Immature natural killer cell (primary cell): ENCODE data around the gene SELENOV. TPM values are rescaled to one million over a fixed set of nuclear protein-coding genes. Genes with fewer than 3 reads are reported as not detected.
A peak's percentile ranks its signal among the peaks of the same experiment; 100 is the strongest.

Source experiments
- DNase-seq, 3 donors: peaks; one replicate each; pipeline ENCODE4 v3.0.0; 2022; ENCODE audit warnings: mixed read lengths in 1 of 3
- H3K27ac Mint-ChIP-seq, 6 donors: one replicate each; pipeline ENCODE4 v1.8.0; 2020; ENCODE audit warnings: mixed read lengths in 6 of 6, mild to moderate bottlenecking in 5 of 6, inconsistent platforms in 4 of 6, moderate library complexity in 3 of 6
- H3K27me3 Mint-ChIP-seq, 3 donors: one replicate each; pipeline ENCODE4 v1.8.0; 2020 to 2021; ENCODE audit warnings: low read depth in 3 of 3, mild to moderate bottlenecking in 3 of 3, mixed read lengths in 3 of 3, moderate library complexity in 3 of 3, inconsistent platforms in 1 of 3
- H3K36me3 Mint-ChIP-seq, 3 donors: one replicate each; pipeline ENCODE4 v1.8.0; 2020; ENCODE audit warnings: mixed read lengths in 3 of 3, inconsistent platforms in 2 of 3, mild to moderate bottlenecking in 2 of 3
- H3K4me1 Mint-ChIP-seq, 2 donors: one replicate each; pipeline ENCODE4 v1.8.0; 2020; ENCODE audit warnings: inconsistent platforms in 2 of 2, mild to moderate bottlenecking in 2 of 2, mixed read lengths in 2 of 2, moderate library complexity in 1 of 2
- H3K4me3 Mint-ChIP-seq, 5 donors: one replicate each; pipeline ENCODE4 v1.8.0; 2020; ENCODE audit warnings: mild to moderate bottlenecking in 5 of 5, mixed read lengths in 5 of 5, inconsistent platforms in 3 of 5, moderate library complexity in 3 of 5
- H3K9me3 Mint-ChIP-seq, 6 donors: one replicate each; pipeline ENCODE4 v1.8.0; 2020; ENCODE audit warnings: mild to moderate bottlenecking in 6 of 6, mixed read lengths in 6 of 6, inconsistent platforms in 4 of 6, moderate library complexity in 3 of 6
- polyA plus RNA-seq, 3 donors: library from polyadenylated mRNA; unstranded; fragments of 300-500 nt; fragmentation: Illumina TruSeq; gene quantifications; one replicate each; pipeline ENCODE4 v1.2.3, GENCODE V29; 2021

The SELENOV gene
- polyA plus RNA-seq, 3 donors from 2014 or later: not detected

DNA sequence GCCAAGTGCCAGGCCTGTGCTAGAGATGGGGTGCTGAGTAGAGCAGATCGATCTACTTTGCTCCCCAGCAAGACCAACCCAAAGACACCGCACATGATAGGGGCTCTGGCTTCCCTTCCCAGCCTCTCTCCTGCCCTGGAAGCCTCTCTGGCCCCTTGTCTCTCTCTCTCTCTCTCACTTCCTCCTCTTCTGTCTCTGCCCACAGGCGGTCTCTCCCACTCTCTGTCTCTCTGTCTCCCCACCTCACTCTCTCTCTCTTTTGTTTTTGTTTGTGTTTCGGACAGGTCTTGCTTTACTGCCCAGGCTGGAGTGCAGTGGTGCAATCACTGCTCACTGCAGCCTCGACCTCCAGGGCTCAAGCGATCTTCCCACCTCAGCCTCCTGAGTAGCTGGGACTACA, 1.3 kb downstream of the SELENOV start:
- Mint-ChIP-seq H3K9me3 (peaks cover 0 to 2% (median 0%) of the 10 kb centered on the region in 6 donors), H3K36me3 (peaks cover 0 to 5% (median 3%) of the 10 kb centered on the region in 3 donors), H3K27ac (no peak overlapping the region), H3K4me1 (peaks cover 7% of the 10 kb centered on the region in 2 donors), H3K4me3 (peak overlapping the region in 3 of 5 donors; percentile 18 to 56 (median 51)), H3K27me3 (peaks cover 13 to 36% (median 18%) of the 10 kb centered on the region in 3 donors)
- DNase-seq: no peak

DNA sequence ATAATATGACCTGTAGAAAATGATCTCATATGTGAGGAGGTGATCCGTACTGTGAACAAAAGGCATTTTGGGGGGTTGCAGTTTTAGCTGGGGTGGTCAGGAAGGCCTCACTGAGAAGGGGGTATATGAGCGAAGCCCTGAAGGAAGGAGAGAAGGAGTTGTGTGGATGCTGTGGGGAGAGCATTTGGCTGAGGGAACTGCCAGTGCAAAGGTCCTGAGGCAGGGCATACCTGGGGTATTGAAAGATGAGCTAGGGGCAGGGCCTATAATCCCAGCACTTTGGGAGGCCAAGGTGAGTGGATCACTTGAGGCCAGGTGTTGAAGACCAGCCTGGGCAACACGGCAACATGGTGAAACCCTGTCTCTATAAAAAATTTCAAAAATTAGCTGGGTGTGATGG, 2.5 kb downstream of the SELENOV start:
- Mint-ChIP-seq H3K4me1 (peaks cover 7% of the 10 kb centered on the region in 2 donors), H3K36me3 (peaks cover 0 to 5% (median 3%) of the 10 kb centered on the region in 3 donors), H3K27ac (no peak overlapping the region), H3K27me3 (peaks cover 13 to 31% (median 16%) of the 10 kb centered on the region in 3 donors), H3K4me3 (no peak overlapping the region), H3K9me3 (peaks cover 0 to 2% (median 0%) of the 10 kb centered on the region in 6 donors)
- DNase-seq: no peak

DNA sequence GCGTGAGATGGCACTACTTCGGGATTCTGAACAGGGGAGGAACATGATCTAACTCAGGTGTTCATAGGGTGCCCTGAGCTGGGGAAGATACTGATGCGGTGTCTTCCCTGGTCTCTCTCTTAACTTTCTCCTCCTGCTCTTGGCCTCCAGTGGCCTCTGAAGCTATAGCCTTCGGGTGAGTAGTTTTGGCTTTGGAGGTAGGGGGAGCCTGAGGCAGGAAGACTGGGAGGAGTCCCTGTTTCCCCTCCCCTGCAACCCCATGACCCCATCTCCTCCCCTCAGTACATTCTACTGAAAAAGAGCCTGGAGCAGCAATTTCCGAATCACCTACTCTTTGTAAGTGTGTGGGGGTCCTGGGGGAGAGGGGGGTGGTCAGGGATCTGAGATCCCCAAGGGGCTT, 3.5 kb downstream of the SELENOV start:
- Mint-ChIP-seq H3K27ac (no peak overlapping the region), H3K27me3 (peaks cover 11 to 25% (median 13%) of the 10 kb centered on the region in 3 donors), H3K4me1 (peaks cover 7% of the 10 kb centered on the region in 2 donors), H3K9me3 (peaks cover 0 to 2% (median 0%) of the 10 kb centered on the region in 6 donors), H3K4me3 (no peak overlapping the region), H3K36me3 (peaks cover 0 to 5% (median 3%) of the 10 kb centered on the region in 3 donors)
- no peak for DNase-seq

DNA sequence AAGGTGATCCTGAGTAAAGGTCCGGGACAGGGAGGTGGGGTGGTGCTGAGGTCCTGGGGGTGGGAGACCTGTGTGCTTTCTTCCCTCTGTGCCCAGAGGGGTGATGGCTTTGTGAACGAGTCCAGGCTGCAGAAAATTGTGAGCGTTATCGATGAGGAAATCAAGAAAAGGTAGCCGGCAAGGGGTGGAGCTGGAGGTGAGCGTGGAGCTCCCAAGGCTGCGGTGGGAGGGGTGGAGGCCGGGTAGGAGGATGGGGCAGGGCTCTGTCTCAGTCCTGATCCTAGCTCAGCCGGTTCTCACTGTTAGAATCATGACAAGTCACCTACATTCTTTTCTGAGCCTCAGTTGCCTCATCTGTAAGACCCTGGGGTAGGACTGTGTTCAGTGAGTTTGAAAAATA, 4.0 kb downstream of the SELENOV start:
- Mint-ChIP-seq H3K4me3 (no peak overlapping the region), H3K4me1 (peaks cover 7% of the 10 kb centered on the region in 2 donors), H3K27me3 (peaks cover 11 to 24% (median 12%) of the 10 kb centered on the region in 3 donors), H3K9me3 (peaks cover 0 to 2% (median 0%) of the 10 kb centered on the region in 6 donors), H3K36me3 (peaks cover 0 to 5% (median 3%) of the 10 kb centered on the region in 3 donors), H3K27ac (no peak overlapping the region)
- no peak for DNase-seq

DNA sequence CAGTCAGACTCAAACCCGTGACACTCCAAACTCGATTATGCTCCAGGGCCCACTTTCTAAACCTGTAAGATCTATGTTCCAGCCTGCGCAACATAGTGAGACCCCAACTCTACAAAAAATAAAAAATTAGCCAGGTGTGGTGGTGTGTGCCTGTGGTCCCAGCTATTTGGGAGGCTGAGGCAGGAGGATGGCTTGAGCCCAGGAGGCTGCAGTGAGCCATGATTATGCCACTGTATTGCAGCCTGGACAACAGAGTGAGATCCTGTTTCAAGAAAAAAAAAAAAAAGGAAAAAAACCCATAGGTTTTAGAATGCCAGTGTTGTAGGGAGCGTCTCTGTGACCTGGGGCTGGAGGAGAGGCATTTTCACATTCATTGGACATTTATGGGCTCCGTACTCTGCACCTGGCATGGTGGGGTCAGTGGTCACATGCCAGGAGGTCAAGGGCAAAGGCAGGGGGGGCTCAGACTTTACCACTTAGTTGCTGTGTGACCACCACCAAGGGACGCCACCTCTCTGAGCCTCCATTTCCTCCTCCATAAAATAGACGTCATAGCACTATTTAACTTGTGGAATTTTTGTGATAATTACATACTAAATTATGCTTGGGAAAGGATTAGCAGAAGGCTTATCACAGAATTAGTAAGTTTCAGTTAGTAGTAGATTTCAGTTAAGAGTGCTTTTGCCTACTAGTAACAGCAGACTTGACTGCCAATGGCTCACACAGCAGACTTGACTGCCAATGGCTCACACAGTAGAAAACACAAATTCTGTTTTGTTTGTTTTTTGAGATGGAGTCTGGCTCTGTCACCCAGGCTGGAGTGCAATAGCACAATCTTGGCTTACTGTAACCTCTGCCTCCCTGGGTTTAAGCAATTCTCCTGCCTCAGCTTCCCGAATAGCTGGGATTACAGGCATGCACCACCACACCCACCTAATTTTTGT, 5.9 kb downstream of the SELENOV start:
- DNase-seq: no peak
- Mint-ChIP-seq H3K9me3 (peaks cover 0 to 2% (median 0%) of the 10 kb centered on the region in 6 donors), H3K36me3 (peaks cover 0 to 5% (median 3%) of the 10 kb centered on the region in 3 donors), H3K27me3 (peaks cover 7 to 15% (median 7%) of the 10 kb centered on the region in 3 donors), H3K4me1 (peaks cover 2 to 7% of the 10 kb centered on the region in 2 donors), H3K4me3 (no peak overlapping the region), H3K27ac (no peak overlapping the region)

DNA sequence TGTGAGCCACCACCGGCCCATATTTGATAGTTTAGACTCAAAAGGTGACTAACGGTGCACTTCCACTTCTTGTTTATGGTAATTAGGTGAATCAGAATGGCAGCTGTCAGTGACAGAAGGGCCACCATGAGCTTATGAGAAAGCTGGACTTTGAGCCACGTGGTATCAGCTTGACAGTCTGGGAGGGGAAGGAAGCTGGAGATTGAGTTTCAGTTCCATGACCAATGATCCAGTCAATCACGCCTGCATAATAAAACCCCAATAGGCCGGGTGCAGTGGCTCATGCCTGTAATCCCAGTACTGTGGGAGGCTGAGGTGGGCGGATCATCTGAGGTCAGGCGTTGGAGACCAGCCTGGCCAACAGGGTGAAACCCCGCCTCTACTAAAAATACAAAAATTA, 9.6 kb downstream of the SELENOV start:
- Mint-ChIP-seq H3K36me3 (peaks cover 0 to 4% (median 0%) of the 10 kb centered on the region in 3 donors), H3K4me3 (no peak overlapping the region), H3K27ac (no peak overlapping the region), H3K4me1 (peaks cover 0 to 6% of the 10 kb centered on the region in 2 donors), H3K9me3 (no peaks in the 10 kb centered on the region), H3K27me3 (no peaks in the 10 kb centered on the region)
- no peak for DNase-seq

DNA sequence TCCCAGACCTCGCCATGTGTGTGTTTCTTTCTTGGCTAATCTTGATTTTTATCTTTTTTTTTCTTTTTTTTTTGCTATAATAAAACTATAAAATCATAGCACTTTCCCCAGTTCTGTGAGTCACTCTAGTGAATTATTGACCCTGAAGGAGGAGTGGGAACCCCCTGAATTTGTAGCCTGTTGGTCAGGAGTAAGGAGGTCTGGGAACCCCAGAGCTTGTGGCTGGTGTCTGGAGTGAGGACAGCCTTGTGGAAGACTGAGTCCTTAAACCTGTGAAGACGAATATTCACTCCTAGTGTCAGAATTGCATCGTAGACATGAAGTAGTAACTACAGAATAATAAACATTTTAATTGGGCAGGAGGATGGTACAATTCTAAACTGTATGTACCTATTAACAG, 10.3 kb downstream of the SELENOV start:
- Mint-ChIP-seq H3K27me3 (no peaks in the 10 kb centered on the region), H3K4me3 (no peak overlapping the region), H3K4me1 (peaks cover 0 to 6% of the 10 kb centered on the region in 2 donors), H3K9me3 (no peaks in the 10 kb centered on the region), H3K36me3 (peaks cover 0 to 4% (median 0%) of the 10 kb centered on the region in 3 donors), H3K27ac (peak overlapping the region in 1 of 6 donors; percentile 34)
- no peak for DNase-seq

DNA sequence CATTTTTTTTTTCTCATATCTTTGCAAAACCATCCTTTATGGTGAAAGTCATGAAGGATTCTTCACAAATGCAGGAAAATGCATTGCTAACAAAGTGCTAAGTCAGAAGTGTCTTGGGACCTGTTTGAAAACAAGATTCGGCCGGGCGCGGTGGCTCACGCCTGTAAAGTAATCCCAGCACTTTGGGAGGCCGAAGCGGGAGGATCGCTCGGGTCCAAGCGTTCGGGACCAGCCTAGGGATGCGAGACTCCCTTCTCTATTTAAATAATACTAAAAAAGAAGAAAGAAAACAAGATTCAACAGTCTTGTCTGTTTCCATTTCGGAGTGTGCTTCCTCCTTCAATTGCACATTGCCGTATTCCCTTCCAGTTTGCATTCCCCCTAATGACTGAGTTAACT, 16.9 kb downstream of the SELENOV start:
- peak overlapping the region; percentile 64 to 89 (median 80) for H3K27ac Mint-ChIP-seq
- H3K36me3 Mint-ChIP-seq: peaks cover 0 to 4% (median 0%) of the 10 kb centered on the region in 3 donors
- no peaks in the 10 kb centered on the region for H3K9me3 Mint-ChIP-seq
- H3K4me1 Mint-ChIP-seq: peaks cover 17 to 31% of the 10 kb centered on the region in 2 donors
- no peak for DNase-seq
- H3K4me3 Mint-ChIP-seq: peak overlapping the region; percentile 91 to 95 (median 93)
- H3K27me3 Mint-ChIP-seq: peaks cover 3 to 8% (median 5%) of the 10 kb centered on the region in 3 donors

DNA sequence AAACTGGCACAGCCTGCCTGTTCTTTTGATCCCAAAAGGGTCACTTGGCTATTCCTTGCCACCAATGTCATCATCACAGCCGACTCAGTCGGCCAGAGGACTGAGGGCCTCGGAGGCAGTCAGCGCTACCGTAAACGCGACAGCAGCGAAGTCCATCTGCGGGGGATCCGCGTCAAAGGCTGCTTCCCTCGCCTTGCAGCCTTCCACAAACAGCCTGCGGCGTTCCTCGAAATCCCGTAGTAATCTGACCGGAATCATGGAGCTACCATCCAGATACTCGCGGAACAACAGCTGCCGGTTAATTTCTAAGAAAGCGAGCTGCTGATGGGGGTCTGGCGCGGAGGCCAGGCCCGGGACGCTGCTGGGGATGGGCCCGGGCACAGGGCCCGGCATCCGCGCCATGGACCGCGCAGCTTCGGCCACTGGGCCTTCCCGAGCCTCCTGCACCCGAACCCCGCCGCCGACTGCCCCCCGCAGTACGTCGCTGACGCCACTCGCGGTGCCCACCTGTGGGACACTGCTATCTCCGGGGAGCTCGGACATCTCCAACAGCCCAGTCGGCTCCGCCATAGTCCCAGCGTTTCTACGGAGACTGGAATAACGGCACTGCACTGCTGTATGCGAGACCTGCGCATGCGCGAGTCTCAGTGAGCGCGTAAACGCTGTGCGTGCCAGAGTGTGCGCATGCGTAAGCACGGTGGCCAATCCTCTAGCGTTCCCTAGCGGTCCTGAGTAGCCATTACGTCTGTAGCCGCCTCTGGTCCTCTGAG, 17.5 kb downstream of the SELENOV start, which contains the start of gene EID2B:
Gene EID2B, minus strand, starts transcription at position 620 of the 770 bp plus-strand sequence. Its CDS starts 50 bp downstream, at position 570.
- peak; percentile 95 to 96 (median 95) for DNase-seq
- H3K4me1 Mint-ChIP-seq: peaks cover 17 to 31% of the 10 kb centered on the region in 2 donors
- no peaks in the 10 kb centered on the region for H3K9me3 Mint-ChIP-seq
- peaks cover 0 to 4% (median 0%) of the 10 kb centered on the region in 3 donors for H3K36me3 Mint-ChIP-seq
- H3K27me3 Mint-ChIP-seq: peaks cover 3 to 8% (median 5%) of the 10 kb centered on the region in 3 donors
- H3K4me3 Mint-ChIP-seq: peak within 1 kb of the TSS; percentile 91 to 95 (median 93)
- peak within 1 kb of the TSS; percentile 82 to 93 (median 88) for H3K27ac Mint-ChIP-seq

DNA sequence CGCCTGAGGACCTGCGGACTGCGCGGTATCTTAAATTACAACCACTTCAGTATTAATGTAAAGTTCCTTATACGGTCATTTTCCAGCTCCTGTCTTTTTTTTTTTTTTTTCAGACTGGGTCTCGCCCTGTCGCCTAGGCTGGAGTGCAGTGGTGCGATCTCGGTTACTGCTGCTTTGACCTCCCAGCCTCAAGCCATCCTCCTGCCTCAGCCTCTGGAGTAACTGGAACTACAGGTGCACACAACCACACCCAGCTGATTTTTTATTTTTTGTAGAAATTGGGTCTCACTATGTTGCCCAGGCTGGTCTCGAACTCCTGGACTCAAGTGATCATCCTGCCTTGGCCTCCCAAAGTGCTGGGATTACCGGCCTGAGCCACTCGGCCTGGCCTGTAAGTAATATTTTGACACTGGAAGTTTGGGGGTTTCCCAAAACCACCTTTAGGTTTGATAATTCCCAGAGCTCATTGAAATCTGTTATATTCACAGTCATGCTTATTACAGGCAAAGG, 18.1 kb downstream of the SELENOV start:
- peaks cover 0 to 4% (median 0%) of the 10 kb centered on the region in 3 donors for H3K36me3 Mint-ChIP-seq
- H3K4me3 Mint-ChIP-seq: peak overlapping the region; percentile 65 to 95 (median 93)

DNA sequence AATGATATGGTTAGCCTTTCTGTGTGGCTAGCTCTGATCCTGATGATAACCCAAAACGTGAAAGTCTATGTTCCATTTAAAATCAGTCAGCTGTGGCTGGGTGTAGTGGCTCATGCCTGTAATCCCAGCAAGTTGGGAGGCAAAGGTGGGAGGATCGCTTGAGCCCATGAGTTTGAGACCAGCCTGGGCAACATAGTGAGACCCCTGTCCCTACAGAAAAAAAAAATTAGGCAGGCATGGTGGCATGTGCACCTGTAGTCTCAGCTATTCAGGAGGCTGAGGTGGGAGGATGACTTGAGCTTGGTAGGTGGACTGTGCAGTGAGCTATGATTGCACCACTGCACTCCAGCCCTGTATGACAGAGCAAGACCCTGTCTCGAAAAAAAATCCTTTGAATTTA, 18.9 kb downstream of the SELENOV start:
- Mint-ChIP-seq H3K4me3 (no peak overlapping the region), H3K4me1 (peaks cover 28 to 34% of the 10 kb centered on the region in 2 donors), H3K36me3 (no peaks in the 10 kb centered on the region), H3K27ac (peak overlapping the region in 1 of 6 donors; percentile 40), H3K27me3 (peaks cover 3 to 8% (median 6%) of the 10 kb centered on the region in 3 donors), H3K9me3 (no peaks in the 10 kb centered on the region)
- no peak for DNase-seq

More for the DNA sequence above, 18.1 kb downstream of the SELENOV start:
- Mint-ChIP-seq H3K27ac (peak overlapping the region in 4 of 6 donors; percentile 84 to 93 (median 90)), H3K9me3 (no peaks in the 10 kb centered on the region), H3K4me1 (peaks cover 22 to 33% of the 10 kb centered on the region in 2 donors), H3K27me3 (peaks cover 3 to 8% (median 5%) of the 10 kb centered on the region in 3 donors)
- DNase-seq: no peak

DNA sequence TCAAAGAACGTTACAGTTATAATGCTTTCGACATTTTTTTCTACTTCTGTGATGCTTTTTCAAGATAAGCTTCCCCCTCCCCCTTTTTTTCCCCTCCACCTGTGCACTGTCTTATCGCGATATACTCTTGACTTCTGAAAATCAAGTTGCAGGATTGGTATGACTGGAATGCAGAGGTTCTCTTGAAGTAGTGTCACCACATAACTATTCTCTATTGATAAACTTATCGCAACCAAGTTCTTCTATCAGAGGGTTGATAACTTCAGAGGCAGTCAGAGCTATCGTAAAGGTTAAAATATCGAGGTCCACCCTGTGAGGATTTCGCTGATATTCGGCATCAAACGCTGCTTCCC, 24.2 kb downstream of the SELENOV start:
- no peaks in the 10 kb centered on the region for H3K9me3 Mint-ChIP-seq
- H3K27me3 Mint-ChIP-seq: peaks cover 9 to 16% (median 13%) of the 10 kb centered on the region in 3 donors
- H3K4me3 Mint-ChIP-seq: peak overlapping the region; percentile 76 to 91 (median 87)
- H3K27ac Mint-ChIP-seq: peak overlapping the region; percentile 80 to 93 (median 92)
- peaks cover 36 to 44% of the 10 kb centered on the region in 2 donors for H3K4me1 Mint-ChIP-seq
- no peak for DNase-seq
- no peaks in the 10 kb centered on the region for H3K36me3 Mint-ChIP-seq
